HL-60/S4 treated with retinoic acid at 250 ng/mL for 4 days and 3 days (cell line): Measurements from ENCODE around the gene ARMC9.
"Not testable (repeated sequence)": the region's sequence is repeated elsewhere in the genome, so short reads cannot be mapped to it uniquely, and the experiment has no call there.

Experiments
- in situ Hi-C: fragments of 300-500 bp; cut with MboI; formaldehyde crosslinking; loops from 2 replicates; pipeline ENCODE4 v1.7.0; 2022; ENCODE audit warnings: low sequenced_read_pairs

The ARMC9 gene

DNA sequence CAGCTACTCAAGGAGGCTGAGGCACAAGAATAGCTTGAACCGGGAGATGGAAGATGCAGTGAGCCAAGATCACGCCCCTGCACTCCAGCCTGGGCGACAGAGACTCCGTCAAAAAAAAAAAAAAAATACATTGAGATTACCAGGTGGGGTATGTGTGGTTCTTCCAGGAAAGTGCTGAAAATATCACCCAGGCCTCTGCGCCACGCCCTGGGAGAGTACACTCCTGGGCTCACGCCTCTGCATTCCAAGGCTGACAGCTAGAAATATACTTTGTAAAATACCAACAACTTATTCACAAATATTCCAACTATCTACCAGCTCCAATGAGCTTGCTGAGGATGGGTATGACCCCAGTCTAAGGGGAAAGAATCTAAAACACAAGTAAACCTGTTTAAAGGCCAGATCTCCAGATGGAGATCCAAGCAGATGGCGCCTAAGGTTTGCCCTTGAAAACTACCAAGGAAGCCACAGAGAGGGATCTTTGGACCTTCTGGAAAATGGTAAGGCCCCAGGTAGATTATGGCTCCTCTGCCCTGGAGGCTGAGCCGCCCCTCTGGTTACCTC lies 175.4 kb downstream of the ARMC9 start:
- in situ Hi-C loops: no loop called here

DNA sequence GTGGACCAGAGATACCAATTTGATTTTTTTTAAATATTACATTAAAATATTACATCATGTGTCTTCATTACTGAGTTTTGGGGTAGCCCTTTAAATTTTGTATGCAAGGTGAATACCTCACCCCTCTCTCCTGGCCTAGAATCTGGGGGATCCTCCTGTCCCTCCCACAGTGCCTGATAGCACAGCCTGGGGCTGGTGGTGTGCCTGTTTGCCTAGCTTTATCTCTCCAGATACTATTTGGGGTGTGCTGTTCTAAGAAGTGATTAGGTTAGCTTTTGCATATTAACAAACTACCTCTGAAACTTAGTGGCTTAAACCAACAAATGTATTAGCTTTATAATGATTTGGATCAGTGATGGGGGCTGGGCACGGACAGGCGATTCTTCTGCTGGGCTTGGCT lies 176.3 kb downstream of the ARMC9 start:
- in situ Hi-C loops: no loop called here

DNA sequence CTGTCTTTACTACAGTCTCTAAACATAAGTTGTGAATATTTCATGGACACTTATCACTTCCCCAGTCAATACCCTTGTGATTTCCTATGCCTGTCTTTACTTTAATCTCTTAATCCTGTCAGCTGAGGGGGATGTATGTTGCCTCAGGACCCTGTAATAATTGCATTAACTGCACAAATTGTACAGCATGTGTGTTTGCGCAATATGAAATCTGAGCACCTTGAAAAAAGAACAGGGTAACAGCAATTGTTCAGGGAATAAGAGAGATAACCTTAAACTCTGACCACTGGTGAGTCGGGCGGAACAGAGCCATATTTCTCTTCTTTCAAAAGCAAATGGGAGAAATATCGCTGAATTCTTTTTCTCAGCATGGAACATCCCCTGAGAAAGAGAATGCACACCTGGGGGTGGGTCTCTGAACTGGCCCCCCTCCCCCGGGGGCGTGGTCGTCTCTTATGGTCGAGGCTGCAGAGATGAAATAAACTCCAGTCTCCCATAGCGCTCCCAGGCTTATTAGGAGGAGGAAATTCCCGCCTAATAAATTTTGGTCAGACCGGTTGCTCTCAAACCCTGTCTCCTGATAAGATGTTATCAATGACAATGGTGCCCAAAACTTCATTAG lies 177.7 kb downstream of the ARMC9 start:
- in situ Hi-C loops: not testable (repeated sequence)

DNA sequence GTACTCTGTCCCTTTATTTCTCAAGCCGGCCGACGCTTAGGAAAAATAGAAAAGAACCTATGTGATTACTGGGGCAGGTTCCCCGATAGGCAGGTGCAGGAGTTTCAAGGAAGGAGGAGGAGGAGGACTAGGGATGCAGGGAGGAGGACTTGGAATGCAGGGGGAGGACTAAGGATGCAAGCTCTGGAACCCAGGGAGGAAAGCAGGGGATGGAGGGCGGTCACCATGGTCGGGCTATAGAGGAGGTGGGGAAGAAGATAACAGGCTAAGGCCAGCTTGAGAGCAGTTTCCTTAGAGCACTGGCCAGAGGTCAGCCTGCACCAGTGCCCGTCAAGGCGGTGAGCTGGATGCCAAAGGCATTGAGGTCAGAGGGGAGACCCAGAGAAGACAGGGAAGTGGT lies 178.4 kb downstream of the ARMC9 start:
- in situ Hi-C loops: no loop called here

DNA sequence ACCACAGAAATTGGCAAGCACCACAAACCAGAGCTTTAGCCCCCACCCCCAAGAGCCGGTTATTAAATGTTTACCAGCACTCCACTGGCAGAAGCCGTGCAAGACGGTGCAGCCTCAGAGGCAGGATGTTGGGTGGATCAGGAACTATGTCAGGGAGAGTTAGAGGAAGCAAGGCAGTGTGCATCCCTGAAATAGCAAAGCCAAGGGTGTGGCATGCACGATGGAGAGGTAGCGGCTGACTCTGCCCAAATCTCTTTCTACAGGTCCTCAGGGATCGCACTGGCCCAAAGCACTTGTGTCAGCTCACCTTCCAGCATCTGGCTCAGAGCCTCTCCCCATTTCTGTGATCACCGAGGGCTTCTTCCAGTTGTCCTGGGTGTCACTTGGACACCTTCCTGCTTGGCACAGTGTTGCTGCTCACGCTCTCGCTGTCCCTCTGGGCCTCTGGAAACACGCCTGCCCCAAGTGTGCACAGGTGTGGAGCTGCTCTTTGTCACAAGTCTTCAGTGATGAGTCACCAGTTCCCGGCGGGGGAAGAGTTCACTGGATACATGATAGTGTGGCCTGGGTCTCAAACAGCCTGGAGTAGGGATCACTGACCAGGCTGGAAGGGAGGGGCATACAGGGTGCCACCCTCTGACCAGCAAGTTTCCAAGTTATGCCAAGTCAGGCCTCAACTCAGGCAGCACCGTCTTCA lies 179.7 kb downstream of the ARMC9 start:
- in situ Hi-C loops: no loop called here

DNA sequence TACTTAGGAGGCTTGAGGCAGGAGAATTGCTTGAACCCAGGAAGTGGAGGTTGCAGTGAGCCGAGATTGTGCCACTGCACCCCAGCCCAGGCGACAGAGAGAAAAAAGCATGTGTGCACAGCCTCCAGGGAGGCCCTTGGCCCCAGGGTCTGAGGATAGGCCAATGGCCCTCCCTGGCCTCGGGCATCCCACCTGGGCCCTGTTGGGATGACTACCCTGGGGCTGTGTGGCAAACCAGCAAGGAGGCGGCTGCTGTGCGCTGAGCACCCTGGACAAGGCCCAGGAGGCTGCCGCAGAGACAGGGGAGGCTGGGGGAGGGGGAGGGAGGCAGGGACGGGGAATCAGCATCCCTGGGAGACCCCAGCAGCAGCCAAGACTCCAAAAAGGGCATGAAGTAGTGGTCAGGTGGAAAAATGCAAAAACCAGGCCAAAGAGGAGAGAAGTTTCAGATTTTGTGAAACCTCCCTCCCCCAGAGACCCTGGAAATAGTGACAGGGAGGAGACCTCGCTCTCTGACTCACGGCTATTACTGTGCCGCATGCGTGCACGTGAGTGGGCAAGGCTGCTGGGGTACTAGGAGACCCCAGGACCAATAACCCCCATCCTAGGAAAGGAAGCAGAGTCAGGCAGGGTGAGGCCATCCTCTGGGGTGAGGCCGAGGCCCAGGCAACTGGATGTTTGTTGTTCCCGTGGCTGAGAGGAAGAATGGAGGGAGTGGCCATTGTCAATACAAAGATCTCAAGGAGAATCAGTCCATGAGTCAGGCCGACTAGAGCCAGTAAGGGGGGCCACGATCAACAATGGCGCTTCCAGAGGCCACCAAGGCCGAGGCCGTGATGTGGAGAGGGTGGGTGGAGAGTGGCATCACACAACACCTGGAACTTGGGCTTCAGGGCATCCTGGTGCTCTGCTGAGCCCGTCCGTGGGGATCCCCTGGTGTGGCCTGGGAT lies 181.1 kb downstream of the ARMC9 start:
- in situ Hi-C loops: no loop called here

DNA sequence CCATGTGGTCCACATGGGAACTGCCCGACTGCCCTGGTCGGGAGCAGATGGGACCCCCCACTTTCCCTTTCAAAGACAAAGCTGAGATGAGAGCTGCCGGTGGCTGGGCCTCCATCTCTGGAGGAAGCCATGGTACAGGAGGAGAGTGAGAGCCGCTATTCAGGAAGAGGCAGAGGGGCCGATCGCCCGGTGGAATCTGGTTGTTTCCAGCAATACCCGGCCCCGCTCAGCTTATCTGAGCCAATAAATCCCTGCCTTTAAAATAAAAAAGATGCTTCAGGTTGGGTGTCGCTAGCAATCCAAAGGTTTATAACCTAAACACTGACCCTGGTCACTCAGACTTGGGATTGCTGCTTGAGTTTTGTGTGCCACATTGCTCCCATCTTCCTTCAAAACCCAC lies 181.9 kb downstream of the ARMC9 start:
- in situ Hi-C loops: no loop called here

DNA sequence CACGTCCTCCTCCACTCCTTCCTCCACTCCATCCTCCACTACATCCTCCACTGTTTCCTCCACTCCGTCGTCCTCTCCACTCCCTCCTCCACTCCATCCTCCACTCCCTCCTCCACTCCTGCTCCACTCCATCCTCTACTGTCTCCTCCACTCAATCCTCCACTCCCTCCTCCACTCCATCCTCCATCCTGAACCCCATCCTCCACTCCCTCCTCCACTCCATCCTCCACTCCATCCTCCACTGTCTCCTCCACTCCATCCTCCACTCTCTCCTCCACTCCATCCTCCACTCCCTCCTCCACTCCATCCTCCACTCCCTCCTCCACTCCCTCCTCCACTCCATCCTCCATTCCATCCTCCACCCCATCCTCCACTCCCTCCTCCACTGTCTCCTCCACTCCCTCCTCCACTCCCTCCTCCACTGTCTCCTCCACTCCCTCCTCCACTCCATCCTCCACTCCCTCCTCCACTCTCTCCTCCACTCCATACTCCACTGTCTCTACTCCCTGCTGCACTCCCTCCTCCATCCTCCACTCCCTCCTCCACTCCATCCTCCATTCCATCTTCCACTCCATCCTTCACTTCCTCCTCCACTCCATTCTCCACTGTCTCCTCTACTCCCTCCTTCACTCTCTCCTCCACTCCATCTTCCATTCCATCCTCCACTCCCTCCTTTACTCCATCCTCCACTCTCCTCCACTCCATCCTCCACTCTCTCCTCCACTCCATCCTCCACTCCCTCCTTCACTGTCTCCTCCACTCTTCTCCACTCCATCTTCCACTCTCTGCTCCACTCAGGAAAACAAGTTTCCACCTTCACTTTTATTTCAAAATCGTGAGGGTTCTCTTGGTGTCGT lies 182.8 kb downstream of the ARMC9 start:
- in situ Hi-C loops: no loop called here

DNA sequence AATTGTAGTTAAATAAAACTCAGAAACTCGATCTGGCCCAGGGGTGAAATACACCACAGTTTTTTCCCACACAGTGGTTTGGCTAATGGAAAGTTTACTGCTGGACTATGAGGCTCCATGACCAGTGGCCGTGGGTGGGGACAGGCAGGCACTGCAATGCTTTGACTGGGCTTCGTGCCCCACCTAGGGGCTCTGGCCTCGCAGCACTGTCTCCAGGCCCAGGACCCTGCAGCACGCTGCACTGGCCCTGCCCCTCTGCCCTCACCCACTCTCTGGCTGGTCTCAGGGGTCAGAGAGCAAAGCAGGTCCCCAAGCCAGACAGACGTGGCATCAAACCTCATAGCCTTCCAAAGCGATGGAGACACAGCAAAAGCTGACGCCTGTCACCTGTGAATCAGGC lies 183.7 kb downstream of the ARMC9 start:
- in situ Hi-C loops: no loop called here

DNA sequence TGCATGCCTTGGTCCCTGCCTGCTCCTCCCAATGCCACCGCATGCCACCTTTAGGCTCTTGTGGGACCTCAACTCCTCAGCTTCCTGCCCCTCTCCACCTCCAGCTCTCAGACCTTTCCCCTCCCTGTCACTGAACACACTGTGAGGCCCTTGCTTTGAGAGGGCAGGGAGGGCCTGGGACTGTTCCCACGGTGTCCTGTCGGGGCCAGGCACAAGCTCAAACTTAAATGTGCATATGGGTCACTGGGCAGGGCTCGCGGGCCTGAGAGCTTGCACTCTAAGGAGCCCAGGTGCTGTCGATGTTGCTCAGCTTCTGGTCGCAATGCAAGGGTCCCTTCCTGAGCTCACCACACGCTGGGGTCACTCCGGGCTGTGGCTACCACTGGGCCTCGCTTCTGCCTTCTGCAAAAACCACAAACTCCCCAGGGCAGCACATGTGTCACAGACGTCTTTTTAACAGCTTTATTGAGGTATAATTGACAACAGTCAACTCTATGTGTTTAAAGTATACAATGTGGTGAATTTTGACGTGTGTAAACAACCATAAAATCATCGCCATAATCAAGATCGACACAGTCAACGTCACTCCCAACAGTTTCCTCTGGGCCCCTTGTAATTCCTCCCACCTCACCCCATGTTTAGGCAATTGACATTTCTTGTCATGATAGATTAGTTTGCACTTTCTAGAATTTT lies 185.1 kb downstream of the ARMC9 start:
- in situ Hi-C loops: no loop called here

DNA sequence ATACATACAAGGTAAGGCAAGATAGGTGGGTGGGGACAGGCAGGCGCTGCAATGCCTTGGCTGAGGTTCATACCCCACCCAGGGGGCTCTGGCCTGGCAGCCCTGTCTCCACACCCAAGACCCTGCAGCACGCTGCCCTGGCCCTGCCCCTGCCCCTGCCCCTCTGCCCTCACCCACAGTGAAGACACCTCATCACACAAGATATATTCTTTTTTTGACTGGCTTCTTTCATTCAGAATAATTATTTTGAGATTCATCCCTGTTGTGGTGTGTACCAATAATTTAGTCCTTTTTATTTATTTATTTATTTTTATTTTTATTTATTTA lies 185.6 kb downstream of the ARMC9 start:
- in situ Hi-C loops: no loop called here

DNA sequence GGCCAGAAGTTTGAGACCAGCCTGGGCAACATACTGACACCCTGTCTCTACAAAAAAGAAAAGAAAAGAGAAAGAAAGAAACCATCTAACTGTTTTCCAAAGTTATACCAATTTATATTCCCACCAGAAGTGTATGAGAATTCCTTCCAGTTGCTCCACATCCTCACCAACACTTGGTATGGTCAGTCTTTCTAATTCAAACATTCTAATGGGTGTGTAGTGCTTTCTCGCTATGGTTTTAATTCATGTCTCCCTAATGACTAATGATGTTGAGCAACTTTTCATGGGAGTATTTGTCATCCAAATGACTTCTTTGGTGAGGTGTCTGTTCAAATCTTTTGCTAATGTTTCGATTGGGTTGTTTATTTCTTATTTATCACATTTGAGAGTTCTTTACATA lies 186.5 kb downstream of the ARMC9 start:
- in situ Hi-C loops: no loop called here

DNA sequence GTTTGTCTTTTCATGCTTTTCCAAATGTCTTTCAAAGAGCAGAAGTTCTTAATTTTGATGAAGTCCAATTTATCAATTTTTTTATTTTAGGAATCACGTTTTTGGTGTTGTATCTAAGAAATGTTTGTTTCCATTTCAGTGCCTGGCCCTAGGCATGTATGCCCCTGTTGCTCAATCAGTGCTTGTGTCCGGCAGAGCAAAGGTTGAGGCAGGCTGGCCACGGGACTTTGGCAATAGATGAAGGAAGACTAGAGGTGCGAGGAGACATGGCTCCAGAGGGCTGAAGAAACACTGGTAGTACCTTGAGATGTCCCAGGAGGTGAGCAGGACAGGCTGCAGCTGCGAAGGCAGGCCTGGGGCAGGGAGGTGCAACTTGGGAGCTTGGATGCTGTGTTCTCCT lies 187.0 kb downstream of the ARMC9 start:
- in situ Hi-C loops: no loop called here

DNA sequence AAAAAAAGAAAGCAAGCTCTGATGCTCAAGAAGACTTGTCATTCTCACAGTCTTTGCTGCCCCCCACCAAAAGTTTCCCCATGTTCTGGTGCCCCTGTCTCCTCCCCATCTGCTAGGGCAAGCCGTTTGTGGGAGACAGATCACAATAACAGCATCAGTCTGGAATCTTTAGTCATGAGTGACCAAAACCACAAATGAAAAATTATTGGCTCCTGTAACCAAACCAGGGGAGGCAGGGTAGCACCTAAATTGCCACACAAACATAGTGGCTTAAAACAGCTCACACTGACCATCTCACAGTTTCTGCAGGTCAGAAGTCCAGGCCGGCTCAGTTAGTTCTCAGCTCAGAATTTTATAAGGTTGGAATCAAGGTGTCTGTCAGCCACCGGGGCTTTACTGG lies 188.0 kb downstream of the ARMC9 start:
- in situ Hi-C loops: no loop called here

DNA sequence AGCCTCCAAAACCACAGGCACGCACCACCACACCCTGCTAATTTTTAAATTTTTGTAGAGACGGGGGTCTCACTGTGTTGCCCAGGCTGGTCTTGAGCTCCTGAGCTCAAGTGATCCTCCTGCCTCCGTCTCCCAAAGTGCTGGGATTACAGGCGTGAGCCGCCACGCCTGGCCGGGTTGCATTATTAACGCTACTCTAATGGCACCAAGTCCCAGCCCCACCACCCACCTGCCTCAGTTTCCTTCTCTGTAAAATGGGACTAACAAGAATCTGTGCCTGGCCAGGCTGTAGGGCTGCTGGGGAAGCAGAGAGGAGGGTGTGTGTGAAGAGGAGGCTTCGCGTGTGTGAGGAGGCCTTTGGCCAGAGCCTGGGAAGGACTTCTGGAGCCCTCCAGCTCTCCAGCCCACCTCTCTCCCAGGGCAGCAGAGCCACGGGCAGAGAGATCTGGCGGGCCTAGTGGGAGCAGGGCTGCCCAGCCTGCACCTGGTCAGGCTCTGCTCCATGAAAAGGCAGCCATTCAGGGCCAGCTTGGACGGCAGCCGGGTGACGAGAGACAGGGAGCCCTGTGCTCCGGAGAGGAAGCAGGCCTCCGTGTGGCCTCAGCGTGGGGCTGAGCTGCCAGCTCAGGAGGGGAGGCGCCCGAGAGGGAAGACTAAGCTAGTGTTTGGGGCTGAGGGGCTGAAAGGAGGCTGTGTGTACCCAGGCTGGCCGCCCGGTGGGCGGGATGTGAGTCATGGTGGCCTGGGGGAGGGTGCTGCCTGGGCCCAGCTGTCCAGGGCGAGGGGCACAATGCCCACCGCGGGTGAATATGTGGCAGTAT lies 189.7 kb downstream of the ARMC9 start:
- in situ Hi-C loops: no loop called here

DNA sequence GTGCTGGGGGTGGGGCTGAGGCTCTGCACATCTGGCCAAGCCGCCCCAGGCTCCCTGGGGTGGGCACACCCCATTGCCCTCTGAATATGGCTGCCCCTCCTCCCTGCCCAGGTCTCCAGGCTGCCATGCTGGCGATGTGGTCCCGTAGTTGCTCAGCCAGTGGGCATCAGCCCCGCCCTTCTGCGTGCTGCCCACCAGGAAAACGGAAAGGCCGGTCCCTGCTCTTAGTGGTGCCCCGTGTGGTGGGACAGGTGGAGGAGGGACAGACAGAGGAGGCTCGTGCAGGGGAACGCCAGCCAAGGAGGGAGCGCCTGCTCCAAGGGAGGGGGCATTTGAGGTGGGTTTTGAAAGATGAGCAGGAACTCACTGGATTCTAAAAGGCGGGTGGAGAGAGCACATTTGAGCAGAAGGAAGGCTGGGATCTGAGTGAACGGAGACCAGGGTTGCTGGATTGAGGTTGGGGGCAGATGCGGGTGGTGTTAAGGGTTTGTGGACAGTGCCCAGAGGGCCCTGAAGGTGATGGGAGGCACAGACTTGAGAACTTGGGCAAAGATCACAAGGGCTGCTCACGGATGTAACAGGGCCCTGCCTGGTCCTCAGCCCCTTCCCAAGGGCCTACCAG lies 190.4 kb downstream of the ARMC9 start:
- in situ Hi-C loops: no loop called here

DNA sequence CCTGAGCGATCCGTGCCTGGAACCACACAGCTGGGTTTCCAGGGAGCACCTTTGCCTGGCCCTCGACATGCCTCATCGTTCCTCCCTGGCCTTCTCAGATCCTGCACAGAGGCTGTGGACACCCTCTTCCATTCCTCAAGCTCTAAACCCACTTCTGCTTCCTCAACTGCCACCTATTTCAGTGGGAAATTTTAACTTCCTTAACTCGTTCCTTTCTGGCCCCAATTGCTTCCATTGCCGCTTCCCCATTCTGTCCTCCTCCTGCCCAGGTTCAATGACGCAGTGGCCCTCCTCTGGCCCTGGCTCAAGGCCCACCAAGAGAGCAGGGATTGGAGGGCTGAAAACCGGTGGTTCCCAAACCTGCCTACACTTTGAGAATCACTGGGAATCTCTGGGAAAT lies 192.2 kb downstream of the ARMC9 start:
- in situ Hi-C loops: no loop called here

DNA sequence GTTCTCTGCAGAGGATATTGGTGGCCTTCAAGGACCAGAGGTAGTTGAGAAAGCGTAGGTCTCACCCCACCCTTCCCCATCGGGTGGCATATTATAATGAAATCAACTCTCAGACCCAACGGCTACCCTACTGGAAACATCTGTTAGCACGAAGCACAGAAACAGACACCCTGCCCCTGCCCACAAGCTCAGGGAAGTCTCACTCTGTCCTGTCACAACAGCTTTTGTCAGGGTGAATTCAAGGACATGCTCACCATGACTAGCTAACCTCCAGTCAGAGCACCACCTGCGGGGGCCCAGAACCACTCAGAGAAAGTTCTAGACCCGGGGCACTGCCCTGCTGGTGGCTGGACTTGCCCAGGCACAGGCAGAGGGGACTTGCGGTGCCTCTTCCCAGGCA lies 193.6 kb downstream of the ARMC9 start:
- in situ Hi-C loops: no loop called here
